HCT116 (cell line): ENCODE data around the gene LAD1.

Source experiments
- POLR2AphosphoS5 ChIP-seq: IDR thresholded peaks from 2 replicates; pipeline ENCODE4 v1.6.1; 2011; ENCODE audit warnings: mild to moderate bottlenecking, low read depth, low read length, moderate library complexity
- TF ChIP-seq, protein P1 (sequence below), 3 experiments: fragments of 200-600 bp in 1 of 3; sonication (generic) in 1 of 3; IDR thresholded peaks in 2 of 3; conservative IDR thresholded peaks in 1 of 3; 2 replicates each; pipeline ENCODE4 v1.5.1; 2012 to 2017; ENCODE audit warnings: low read depth in 2 of 3, low read length in 2 of 3, antibody characterized with exemption in 1 of 3, borderline replicate concordance in 1 of 3, control low read depth in 1 of 3, mild to moderate bottlenecking in 1 of 3, mixed read lengths in 1 of 3, mixed run types in 1 of 3, moderate library complexity in 1 of 3; ENCODE audit not compliant: insufficient read depth in 1 of 3

DNA sequence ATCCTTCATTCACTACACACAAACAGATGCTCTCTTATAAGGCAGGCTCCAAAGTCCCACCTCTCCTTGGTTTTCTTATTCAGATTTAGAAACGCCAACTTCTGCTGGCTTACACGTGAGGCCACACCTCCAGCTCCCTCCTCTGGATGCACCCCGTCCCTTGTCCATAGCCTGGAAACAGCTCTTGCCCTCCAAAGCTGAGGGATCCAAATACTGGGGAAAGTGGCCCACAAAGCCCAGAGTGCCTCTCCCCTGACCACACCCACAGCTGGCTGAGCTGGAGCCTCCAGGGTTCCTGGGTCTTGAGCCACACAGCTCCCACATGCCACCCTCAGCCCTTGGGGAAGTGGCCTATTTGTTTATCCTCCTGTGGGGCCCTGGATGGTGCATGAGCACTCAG lies 4.5 kb downstream of the LAD1 start:
- TF ChIP-seq, protein P1, sequence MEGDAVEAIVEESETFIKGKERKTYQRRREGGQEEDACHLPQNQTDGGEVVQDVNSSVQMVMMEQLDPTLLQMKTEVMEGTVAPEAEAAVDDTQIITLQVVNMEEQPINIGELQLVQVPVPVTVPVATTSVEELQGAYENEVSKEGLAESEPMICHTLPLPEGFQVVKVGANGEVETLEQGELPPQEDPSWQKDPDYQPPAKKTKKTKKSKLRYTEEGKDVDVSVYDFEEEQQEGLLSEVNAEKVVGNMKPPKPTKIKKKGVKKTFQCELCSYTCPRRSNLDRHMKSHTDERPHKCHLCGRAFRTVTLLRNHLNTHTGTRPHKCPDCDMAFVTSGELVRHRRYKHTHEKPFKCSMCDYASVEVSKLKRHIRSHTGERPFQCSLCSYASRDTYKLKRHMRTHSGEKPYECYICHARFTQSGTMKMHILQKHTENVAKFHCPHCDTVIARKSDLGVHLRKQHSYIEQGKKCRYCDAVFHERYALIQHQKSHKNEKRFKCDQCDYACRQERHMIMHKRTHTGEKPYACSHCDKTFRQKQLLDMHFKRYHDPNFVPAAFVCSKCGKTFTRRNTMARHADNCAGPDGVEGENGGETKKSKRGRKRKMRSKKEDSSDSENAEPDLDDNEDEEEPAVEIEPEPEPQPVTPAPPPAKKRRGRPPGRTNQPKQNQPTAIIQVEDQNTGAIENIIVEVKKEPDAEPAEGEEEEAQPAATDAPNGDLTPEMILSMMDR (IDR thresholded peaks at IDR 0.05 in 2 of 3, conservative IDR thresholded peaks at IDR 0.05 in 1 of 3; ENCODE audit: borderline replicate concordance in 1 of 3, insufficient read depth in 1 of 3, low read depth in 2 of 3, low read length in 2 of 3), result no peak
- TF ChIP-seq POLR2AphosphoS5, result no peak
